ENCODE measurements around the gene PCDHB5.
"Not testable (repeated sequence)": the region's sequence is repeated elsewhere in the genome, so short reads cannot be mapped to it uniquely, and the experiment has no call there.

Gene PCDHB5

GRCh38 chr5:141175933-141176332 is 40.9 kb downstream of the PCDHB5 start:
- H3K27ac ChIP-seq = no peak overlapping the region
- TF ChIP-seq CTCF (conservative IDR thresholded peaks at IDR 0.05) (no peak), ZFX (IDR thresholded peaks at IDR 0.05) (no peak)

GRCh38 chr5:141177577-141178191 is 42.7 kb downstream of the PCDHB5 start, which contains the start of gene PCDHB8:
Gene PCDHB8, plus strand, starts transcription at chr5:141177790. Its CDS starts 245 bp downstream, at chr5:141178035.
- TF ChIP-seq CTCF (conservative IDR thresholded peaks at IDR 0.05) = peak; percentile 40

DNA sequence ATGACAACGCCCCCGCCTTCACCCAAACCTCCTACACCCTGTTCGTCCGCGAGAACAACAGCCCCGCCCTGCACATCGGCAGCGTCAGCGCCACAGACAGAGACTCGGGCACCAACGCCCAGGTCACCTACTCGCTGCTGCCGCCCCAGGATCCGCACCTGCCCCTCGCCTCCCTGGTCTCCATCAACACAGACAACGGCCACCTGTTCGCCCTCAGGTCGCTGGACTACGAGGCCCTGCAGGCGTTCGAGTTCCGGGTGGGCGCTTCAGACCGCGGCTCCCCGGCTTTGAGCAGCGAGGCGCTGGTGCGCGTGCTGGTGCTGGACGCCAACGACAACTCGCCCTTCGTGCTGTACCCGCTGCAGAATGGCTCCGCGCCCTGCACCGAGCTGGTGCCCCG is 44.4 kb downstream of the PCDHB5 start:
- not testable (repeated sequence) for H3K27ac ChIP-seq

More at GRCh38 chr5:141177577-141178191, 42.7 kb downstream of the PCDHB5 start, which contains the start of gene PCDHB8:
- H3K27ac ChIP-seq = not testable (repeated sequence)

- H3K27ac ChIP-seq = not testable (repeated sequence)
These were observed 44.9 kb downstream of the PCDHB5 start for GRCh38 chr5:141179876-141180275.

- no peak overlapping the region for H3K27ac ChIP-seq
- TF ChIP-seq CTCF (conservative IDR thresholded peaks at IDR 0.05) (no peak), ZFX (IDR thresholded peaks at IDR 0.05) (no peak)
These were observed 45.3 kb downstream of the PCDHB5 start for GRCh38 chr5:141180313-141180712.

- TF ChIP-seq CTCF (conservative IDR thresholded peaks at IDR 0.05) (peak; percentile 63), ZFX (IDR thresholded peaks at IDR 0.05) (no peak)
- no peak within 1 kb of the TSS for H3K27ac ChIP-seq
These were observed 47.2 kb downstream of the PCDHB5 start, which contains the start of gene PCDHB16 for GRCh38 chr5:141182248-141182647. Gene PCDHB16, plus strand, starts transcription at chr5:141182387. Its CDS starts 173 bp downstream, at chr5:141182560.

DNA sequence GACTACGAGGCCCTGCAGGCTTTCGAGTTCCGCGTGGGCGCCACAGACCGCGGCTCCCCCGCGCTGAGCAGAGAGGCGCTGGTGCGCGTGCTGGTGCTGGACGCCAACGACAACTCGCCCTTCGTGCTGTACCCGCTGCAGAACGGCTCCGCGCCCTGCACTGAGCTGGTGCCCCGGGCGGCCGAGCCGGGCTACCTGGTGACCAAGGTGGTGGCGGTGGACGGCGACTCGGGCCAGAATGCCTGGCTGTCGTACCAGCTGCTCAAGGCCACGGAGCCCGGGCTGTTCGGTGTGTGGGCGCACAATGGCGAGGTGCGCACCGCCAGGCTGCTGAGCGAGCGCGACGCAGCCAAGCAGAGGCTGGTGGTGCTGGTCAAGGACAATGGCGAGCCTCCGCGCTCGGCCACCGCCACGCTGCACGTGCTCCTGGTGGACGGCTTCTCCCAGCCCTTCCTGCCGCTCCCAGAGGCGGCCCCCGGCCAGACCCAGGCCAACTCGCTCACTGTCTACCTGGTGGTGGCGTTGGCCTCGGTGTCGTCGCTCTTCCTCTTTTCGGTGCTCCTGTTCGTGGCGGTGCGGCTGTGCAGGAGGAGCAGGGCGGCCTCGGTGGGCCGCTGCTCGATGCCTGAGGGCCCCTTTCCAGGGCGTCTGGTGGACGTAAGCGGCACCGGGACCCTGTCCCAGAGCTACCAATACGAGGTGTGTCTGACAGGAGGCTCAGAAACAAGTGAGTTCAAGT is 49.3 kb downstream of the PCDHB5 start:
- not testable (repeated sequence) for H3K27ac ChIP-seq

DNA sequence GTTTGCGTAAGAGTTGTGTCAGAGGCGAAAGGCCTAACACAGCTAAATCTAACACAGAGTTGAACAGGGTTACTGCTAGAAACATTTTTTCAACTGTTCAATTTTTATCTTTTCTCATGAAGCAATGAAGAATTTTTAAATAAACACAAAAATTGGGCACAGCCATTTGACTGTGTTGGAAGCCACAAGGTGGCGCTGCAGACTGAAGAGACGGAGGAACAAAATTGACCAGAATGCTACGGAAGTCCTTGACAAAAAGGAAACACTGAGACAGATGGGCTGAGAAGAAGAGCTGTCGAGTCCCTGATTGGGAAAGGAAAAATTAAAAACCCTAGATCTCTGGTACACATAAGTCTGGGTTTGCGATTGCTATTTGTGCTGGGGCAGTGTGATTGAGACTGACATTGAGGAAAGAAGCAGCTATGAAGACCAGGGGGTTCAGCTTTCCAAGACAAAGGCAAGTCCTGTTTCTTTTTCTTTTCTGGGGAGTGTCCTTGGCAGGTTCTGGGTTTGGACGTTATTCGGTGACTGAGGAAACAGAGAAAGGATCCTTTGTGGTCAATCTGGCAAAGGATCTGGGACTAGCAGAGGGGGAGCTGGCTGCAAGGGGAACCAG is 52.0 kb downstream of the PCDHB5 start, which contains the start of gene PCDHB9:
Gene PCDHB9 (plus strand): TSS at position 265 of the 616 bp plus-strand sequence. CDS start 158 bp downstream, at position 423.
- TF ChIP-seq ZFX (IDR thresholded peaks at IDR 0.05) = no peak
- TF ChIP-seq CTCF (conservative IDR thresholded peaks at IDR 0.05) = peak; percentile 83
- H3K27ac ChIP-seq = no peak within 1 kb of the TSS
